ENCODE results near the gene TMC4. TPM values are rescaled to one million over a fixed set of nuclear protein-coding genes. Genes with fewer than 3 reads are reported as not detected.

TMC4 gene
- total and polyA plus RNA-seq, 2 experiments from 2014 or later, result 2.3 to 7.8 TPM

GRCh38 chr19:54136086-54136863 lies 36.7 kb downstream of the TMC4 start:
- H3F3A ChIP-seq (replicated peaks; ENCODE audit: low read depth), result peaks cover 13% of the 10 kb centered on the region
- no peak for TF ChIP-seq EZH2 (IDR thresholded peaks at IDR 0.05; ENCODE audit: low read depth, unreplicated experiment)
- no peak for TF ChIP-seq ZNF462 (CRISPR knock-in tag; IDR thresholded peaks at IDR 0.05)
- TF ChIP-seq CREB1 (CRISPR knock-in tag; IDR thresholded peaks at IDR 0.05; ENCODE audit: low read depth), result no peak
- no peak for TF ChIP-seq NANOG (IDR thresholded peaks at IDR 0.05; ENCODE audit: borderline replicate concordance)
- TF ChIP-seq CTCF (conservative IDR thresholded peaks at IDR 0.05; ENCODE audit: low read depth in 2 of 2), result no peak
- no peak for TF ChIP-seq POLR2AphosphoS5 (IDR thresholded peaks at IDR 0.05; ENCODE audit: low read depth)
- H3K36me3 Mint-ChIP-seq (ENCODE audit: low read depth), result peaks cover 30% of the 10 kb centered on the region
- peak overlapping the region; percentile 93 for H3K4me2 ChIP-seq
- no peaks in the 10 kb centered on the region for H3K27me3 ChIP-seq (ENCODE audit: insufficient read depth)
- H3K27ac ChIP-seq (ENCODE audit: low read depth), result peak overlapping the region; percentile 29
- H3K9me3 Mint-ChIP-seq, result peaks cover 7% of the 10 kb centered on the region
- H3K4me1 ChIP-seq (ENCODE audit: insufficient read depth), result peaks cover 7% of the 10 kb centered on the region
- peak overlapping the region; percentile 0; the same call in 1 of the 2 replicates for H2AFZ ChIP-seq
- DNase-seq (ENCODE audit: low spot score), result peak; percentile 61
- peak overlapping the region; percentile 93 for H3K27ac Mint-ChIP-seq
- H3K27me3 Mint-ChIP-seq (ENCODE audit: insufficient read depth, low read depth, poor library complexity), result peaks cover 20% of the 10 kb centered on the region
- H3K4me3 Mint-ChIP-seq, result peak overlapping the region; percentile 86
- H3K36me3 ChIP-seq (ENCODE audit: insufficient read depth), result no peaks in the 10 kb centered on the region
- ATAC-seq, result peak; percentile 0; the same call in 1 of the 3 replicates
- H3K79me2 ChIP-seq (replicated peaks; ENCODE audit: insufficient read depth), result peaks cover 33% of the 10 kb centered on the region
- peaks cover 33% of the 10 kb centered on the region for H3K4me1 Mint-ChIP-seq
- peak overlapping the region; percentile 79 for H3K4me3 ChIP-seq
- H3K9me2 ChIP-seq (ENCODE audit: insufficient read depth), result no peaks in the 10 kb centered on the region
- H4K20me1 ChIP-seq (replicated peaks; ENCODE audit: insufficient read depth), result peaks cover 27% of the 10 kb centered on the region
